SIG-M5 treated with dmso at 0.1 percent for 504 hours (cell line): ENCODE data around the gene RPS16.

Experiments used
- DNase-seq: peaks from one replicate; lab custom pipeline; 2025; ENCODE audit not compliant: unreplicated experiment; lab: John Stamatoyannopoulos, UW

The RPS16 gene

DNA sequence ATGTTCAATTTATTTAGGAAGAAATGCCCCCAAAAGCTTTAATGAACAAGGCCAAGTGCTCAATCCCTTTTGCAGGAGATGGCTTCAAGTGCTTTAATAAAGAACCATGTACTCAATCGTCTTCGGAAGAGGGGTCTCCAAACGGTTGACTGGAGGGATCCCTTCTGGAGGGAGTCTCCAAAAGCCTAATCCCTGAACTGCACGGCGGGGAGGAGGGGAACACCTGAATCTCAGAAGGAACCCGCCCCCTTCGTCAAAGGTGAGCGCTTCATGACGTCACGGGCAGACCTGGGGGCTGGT, 45.3 kb downstream of the RPS16 start:
- no peak for DNase-seq

- DNase-seq: no peak
Measured at GRCh38 chr19:39389631-39390414, 45.9 kb downstream of the RPS16 start.

DNA sequence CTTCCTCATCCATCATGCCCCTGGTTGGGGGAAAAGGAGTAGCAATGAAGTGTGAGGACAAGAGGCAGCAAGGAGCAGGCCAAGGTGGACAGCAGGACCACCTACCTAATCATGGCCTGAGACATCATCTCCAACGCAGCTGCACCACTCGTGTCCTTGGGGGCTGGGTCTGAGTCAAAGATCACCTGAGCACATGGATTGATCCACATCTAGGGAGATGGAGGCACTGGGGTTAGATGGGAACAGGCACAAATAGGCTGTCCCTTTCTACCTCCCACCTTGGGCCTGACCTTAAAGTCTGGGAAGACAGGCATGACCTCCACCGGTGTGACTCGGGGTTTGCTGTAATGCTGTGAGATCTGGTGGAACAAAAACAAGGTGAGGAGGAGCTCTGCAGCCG, 47.1 kb downstream of the RPS16 start:
- DNase-seq: no peak

DNA sequence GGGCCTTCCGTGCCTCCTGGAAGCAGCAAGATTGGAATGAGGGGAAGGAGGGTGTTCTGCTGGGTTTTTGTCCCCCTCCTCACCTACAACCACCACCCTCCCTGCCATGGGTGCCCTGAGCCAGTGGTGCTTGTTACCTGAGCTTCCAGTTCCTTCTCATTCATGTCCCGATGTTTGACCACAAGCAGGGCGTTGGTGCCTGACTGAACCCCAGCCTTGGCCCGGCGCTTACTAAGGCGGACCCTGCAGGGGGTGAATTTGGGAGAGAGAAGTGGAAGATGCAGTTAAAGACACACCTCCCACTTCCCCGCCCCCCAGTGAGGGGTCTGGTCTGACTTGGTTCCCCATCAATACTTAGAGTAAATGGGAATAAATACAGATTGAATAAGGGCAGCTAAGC, 49.2 kb downstream of the RPS16 start:
- DNase-seq: no peak

DNA sequence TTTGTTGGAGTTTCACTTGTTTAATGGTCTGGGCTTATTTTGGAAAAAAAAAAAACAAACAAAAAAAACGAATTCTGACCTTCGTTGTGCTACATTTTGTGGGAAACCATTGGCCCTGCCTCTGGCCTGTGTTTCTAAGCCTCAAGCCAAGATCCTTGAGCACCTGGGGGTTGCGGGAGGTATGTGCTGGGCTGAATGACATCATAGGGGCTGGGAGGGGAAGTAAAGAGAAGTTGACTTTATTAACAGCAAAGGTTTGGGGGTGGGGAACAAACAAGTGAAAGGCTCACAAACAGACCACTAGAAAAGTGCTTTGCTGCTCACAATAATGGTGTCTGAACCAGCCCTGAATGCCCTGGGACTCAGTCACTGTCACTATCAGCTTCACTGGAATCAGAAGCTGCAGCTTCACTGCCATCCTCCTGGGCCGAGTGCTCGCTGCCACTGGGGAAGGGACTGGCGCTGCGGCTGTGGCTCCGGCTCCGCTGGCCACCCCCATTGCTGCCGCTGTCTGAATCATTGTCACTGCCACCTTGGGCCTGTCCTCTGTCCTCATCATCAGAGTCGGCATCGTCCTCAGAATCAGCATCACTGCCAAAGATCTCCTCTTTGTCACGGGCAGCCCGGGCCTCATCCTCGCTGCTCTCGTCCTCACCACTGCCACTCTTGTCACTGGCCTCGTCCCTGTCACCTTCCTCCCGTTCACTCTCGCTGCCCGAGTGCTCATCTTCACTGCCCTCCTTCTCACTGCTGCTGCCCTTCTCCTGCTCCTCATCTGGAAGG, 49.9 kb downstream of the RPS16 start:
- DNase-seq: no peak

DNA sequence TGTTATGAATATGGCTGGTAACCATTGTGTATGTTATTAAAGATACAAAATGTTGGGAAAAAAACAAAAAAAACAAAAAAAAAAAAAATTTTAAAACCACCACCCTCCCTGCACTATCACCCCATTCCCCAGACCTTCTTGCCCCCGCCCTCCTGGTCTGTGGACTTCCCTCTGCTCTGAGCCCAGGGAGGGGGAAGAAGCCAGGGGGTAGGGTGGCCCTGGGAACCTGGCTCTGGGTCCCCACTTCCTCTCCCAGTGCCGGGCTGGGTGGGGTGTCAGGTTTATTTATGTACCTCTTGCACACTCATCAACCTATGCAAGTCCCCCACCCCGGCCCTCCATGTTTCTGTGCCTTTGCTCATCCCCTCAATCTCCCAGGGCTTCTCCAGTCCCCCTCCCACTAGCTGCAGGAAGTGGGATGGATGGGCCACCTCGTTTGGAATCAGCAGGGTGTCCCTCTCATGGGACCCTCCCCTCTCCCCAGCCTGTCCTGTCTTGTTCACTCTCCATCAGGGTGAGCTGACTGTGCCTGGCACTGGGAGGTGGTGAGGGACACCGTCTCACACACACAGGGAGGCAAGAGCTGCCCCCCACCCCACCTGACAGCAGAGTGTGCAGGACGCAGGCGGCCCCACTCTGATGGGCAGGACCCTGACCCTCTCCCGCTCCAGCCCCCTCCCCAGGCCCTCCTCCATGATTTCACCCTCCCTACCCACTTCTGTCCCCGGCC, 50.7 kb downstream of the RPS16 start:
- no peak for DNase-seq
